Mesenchymal stem cell (in vitro differentiated cells and primary cell): ENCODE measurements around the gene EVX2.

ENCODE experiments used
- DNase-seq: peaks from one replicate; pipeline ENCODE4 v3.0.0-alpha.2; 2013
- H2AFZ ChIP-seq: one replicate; pipeline ENCODE4 v1.6.1; 2013; ENCODE audit warnings: low read depth, mild to moderate bottlenecking, control low read depth, inconsistent platforms, low read length, moderate library complexity
- H2AK5ac ChIP-seq: 2 replicates; pipeline ENCODE4 v1.6.1; 2013; ENCODE audit warnings: low read length, moderate library complexity, mild to moderate bottlenecking, inconsistent platforms; ENCODE audit not compliant: severe bottlenecking
- H2BK120ac ChIP-seq: one replicate; pipeline ENCODE4 v1.6.1; 2013; ENCODE audit warnings: low read depth, mild to moderate bottlenecking, inconsistent platforms, low read length, moderate library complexity
- H2BK12ac ChIP-seq, 2 experiments: one replicate each; pipeline ENCODE4 v1.6.1; 2013; ENCODE audit warnings: inconsistent platforms in 2 of 2, low read length in 2 of 2, mild to moderate bottlenecking in 2 of 2, moderate library complexity in 2 of 2, control low read depth in 1 of 2
- H2BK15ac ChIP-seq: one replicate; pipeline ENCODE4 v1.6.1; 2013; ENCODE audit warnings: mild to moderate bottlenecking, low read depth, inconsistent platforms; ENCODE audit not compliant: poor library complexity, severe bottlenecking
- H2BK5ac ChIP-seq: 2 replicates; pipeline ENCODE4 v1.6.1; 2013; ENCODE audit warnings: low read depth, mild to moderate bottlenecking, low read length, control low read depth, inconsistent platforms; ENCODE audit not compliant: poor library complexity, severe bottlenecking
- H3K14ac ChIP-seq, 2 experiments: one replicate each; pipeline ENCODE4 v1.6.1; 2013; ENCODE audit warnings: inconsistent platforms in 2 of 2, low read length in 2 of 2, control low read depth in 1 of 2, mild to moderate bottlenecking in 1 of 2, moderate library complexity in 1 of 2
- H3K18ac ChIP-seq, 2 experiments: one replicate each; pipeline ENCODE4 v1.6.1; 2013; ENCODE audit warnings: inconsistent platforms in 2 of 2, low read length in 2 of 2, control low read depth in 1 of 2, low read depth in 1 of 2, mild to moderate bottlenecking in 1 of 2
- H3K23ac ChIP-seq, 2 experiments: one replicate each; pipeline ENCODE4 v1.6.1; 2013; ENCODE audit warnings: inconsistent platforms in 2 of 2, low read length in 2 of 2, mild to moderate bottlenecking in 2 of 2, moderate library complexity in 2 of 2, control low read depth in 1 of 2
- H3K27ac ChIP-seq: 2 replicates; pipeline ENCODE4 v1.5.1; 2013; ENCODE audit warnings: mild to moderate bottlenecking, moderate library complexity, low read length, control low read depth, inconsistent platforms; ENCODE audit not compliant: poor library complexity, severe bottlenecking
- H3K27me3 ChIP-seq, 2 experiments: 2 replicates each; pipeline versions ENCODE4 v1.6.1 to v1.7.0; 2013; ENCODE audit warnings: low read length in 2 of 2, mild to moderate bottlenecking in 2 of 2, moderate library complexity in 2 of 2, control low read depth in 1 of 2, inconsistent platforms in 1 of 2; ENCODE audit not compliant: control insufficient read depth in 1 of 2, insufficient read depth in 1 of 2
- H3K36me3 ChIP-seq, 2 experiments: 2 replicates each; pipeline versions ENCODE4 v1.6.1 to v1.7.0; 2013; ENCODE audit warnings: low read length in 2 of 2, control low read depth in 1 of 2, inconsistent platforms in 1 of 2, low read depth in 1 of 2, mild to moderate bottlenecking in 1 of 2; ENCODE audit not compliant: insufficient read depth in 2 of 2, control insufficient read depth in 1 of 2
- H3K4ac ChIP-seq, 2 experiments: one replicate each; pipeline ENCODE4 v1.6.1; 2013; ENCODE audit warnings: inconsistent platforms in 2 of 2, low read length in 2 of 2, mild to moderate bottlenecking in 2 of 2, moderate library complexity in 2 of 2, control low read depth in 1 of 2, low read depth in 1 of 2
- H3K4me1 ChIP-seq: 2 replicates; pipeline ENCODE4 v1.6.1; 2013; ENCODE audit warnings: low read depth, low read length, control low read depth; ENCODE audit not compliant: control insufficient read depth, insufficient read depth
- H3K4me2 ChIP-seq: 2 replicates; pipeline ENCODE4 v1.6.1; 2013; ENCODE audit warnings: low read length, mild to moderate bottlenecking, inconsistent platforms; ENCODE audit not compliant: poor library complexity, severe bottlenecking
- H3K4me3 ChIP-seq, 2 experiments: 2 replicates each; pipeline versions ENCODE4 v1.5.1 to v1.7.0; 2013; ENCODE audit warnings: low read length in 2 of 2, mild to moderate bottlenecking in 2 of 2, control low read depth in 1 of 2, low read depth in 1 of 2; ENCODE audit not compliant: insufficient read depth in 1 of 2
- H3K79me1 ChIP-seq: replicated peaks from 2 replicates; pipeline ENCODE4 v1.6.1; 2013; ENCODE audit warnings: mild to moderate bottlenecking, control low read depth, low read length, inconsistent platforms; ENCODE audit not compliant: poor library complexity, severe bottlenecking
- H3K9ac ChIP-seq: 2 replicates; pipeline ENCODE4 v1.7.0; 2013; ENCODE audit warnings: mild to moderate bottlenecking, low read length, moderate library complexity
- H3K9me3 ChIP-seq: 2 replicates; pipeline ENCODE4 v1.7.0; 2013; ENCODE audit warnings: mild to moderate bottlenecking, low read length; ENCODE audit not compliant: control insufficient read depth
- H4K8ac ChIP-seq: one replicate; pipeline ENCODE4 v1.6.1; 2013; ENCODE audit warnings: inconsistent platforms, mild to moderate bottlenecking, low read length, moderate library complexity
- H4K91ac ChIP-seq: one replicate; pipeline ENCODE4 v1.6.1; 2013; ENCODE audit warnings: mild to moderate bottlenecking, low read length, inconsistent platforms
- WGBS: methylation state at CpG from one replicate; pipeline ENCODE4 v1.1.7; 2013; ENCODE audit warnings: mixed read lengths; 5-methylcytosine and 5-hydroxymethylcytosine counted together

EVX2 gene

GRCh38 chr2:176103742-176104315, 20.1 kb upstream of the EVX2 start:
- H3K23ac ChIP-seq = no peak overlapping the region
- H3K27ac ChIP-seq = no peak overlapping the region
- no peak overlapping the region for H2BK5ac ChIP-seq
- H3K4me3 ChIP-seq = peak overlapping the region in 1 of 2 experiments; percentile 67
- H4K8ac ChIP-seq = no peak overlapping the region
- peaks cover 90 to 93% of the 10 kb centered on the region in 2 experiments for H3K27me3 ChIP-seq
- H3K4me1 ChIP-seq = peaks cover 26% of the 10 kb centered on the region
- H3K9me3 ChIP-seq = no peaks in the 10 kb centered on the region
- H3K9ac ChIP-seq = no peak overlapping the region
- no peak overlapping the region for H2AFZ ChIP-seq
- H3K4me2 ChIP-seq = no peak overlapping the region
- no peaks in the 10 kb centered on the region for H3K36me3 ChIP-seq
- H3K18ac ChIP-seq = no peak overlapping the region
- DNase-seq = no peak
- H3K4ac ChIP-seq = no peak overlapping the region
- 3% methylated on average over 9 of the region's 17 CpGs for WGBS
- H2BK120ac ChIP-seq = no peak overlapping the region
- H2BK15ac ChIP-seq = no peak overlapping the region
- no peak overlapping the region for H4K91ac ChIP-seq
- no peak overlapping the region for H2AK5ac ChIP-seq
- H3K14ac ChIP-seq = no peak overlapping the region
- no peak overlapping the region for H2BK12ac ChIP-seq
- H3K79me1 ChIP-seq = no peaks in the 10 kb centered on the region

- Histone ChIP-seq H3K4me1 (peaks cover 26% of the 10 kb centered on the region), H2BK5ac (no peak overlapping the region), H3K27ac (no peak overlapping the region), H3K27me3 (peaks cover 91 to 93% of the 10 kb centered on the region in 2 experiments), H3K79me1 (no peaks in the 10 kb centered on the region), H3K14ac (no peak overlapping the region), H3K4ac (no peak overlapping the region), H2BK12ac (no peak overlapping the region), H2AK5ac (no peak overlapping the region), H3K18ac (no peak overlapping the region), H3K36me3 (no peaks in the 10 kb centered on the region), H3K4me2 (no peak overlapping the region), H2BK15ac (no peak overlapping the region), H3K9me3 (no peaks in the 10 kb centered on the region), H3K23ac (no peak overlapping the region), H4K8ac (no peak overlapping the region), H4K91ac (no peak overlapping the region), H2AFZ (no peak overlapping the region), H2BK120ac (no peak overlapping the region), H3K9ac (no peak overlapping the region), H3K4me3 (no peak overlapping the region)
- WGBS = 29% methylated on average over 3 of the region's 7 CpGs
- DNase-seq = no peak
Observed at GRCh38 chr2:176103194-176103593, 19.4 kb upstream of the EVX2 start.

GRCh38 chr2:176102309-176102866, 18.6 kb upstream of the EVX2 start:
- Histone ChIP-seq H3K27me3 (peaks cover 98% of the 10 kb centered on the region in 2 experiments), H3K79me1 (no peaks in the 10 kb centered on the region), H3K4me2 (no peak overlapping the region), H3K18ac (no peak overlapping the region), H3K4me3 (no peak overlapping the region), H2BK5ac (no peak overlapping the region), H3K9me3 (no peaks in the 10 kb centered on the region), H2AK5ac (no peak overlapping the region), H3K14ac (no peak overlapping the region), H3K27ac (no peak overlapping the region), H3K9ac (no peak overlapping the region), H2BK15ac (no peak overlapping the region), H3K23ac (no peak overlapping the region), H4K8ac (no peak overlapping the region), H2AFZ (no peak overlapping the region), H3K4ac (no peak overlapping the region), H3K4me1 (peaks cover 21% of the 10 kb centered on the region), H2BK12ac (no peak overlapping the region), H3K36me3 (no peaks in the 10 kb centered on the region), H2BK120ac (no peak overlapping the region), H4K91ac (no peak overlapping the region)
- no peak for DNase-seq
- WGBS = 18% methylated on average over 7 of the region's 7 CpGs

- Histone ChIP-seq H3K4me3 (no peak overlapping the region), H3K14ac (no peak overlapping the region), H3K23ac (no peak overlapping the region), H3K4me2 (no peak overlapping the region), H3K18ac (no peak overlapping the region), H2BK5ac (no peak overlapping the region), H3K27ac (no peak overlapping the region), H2BK12ac (no peak overlapping the region), H2BK15ac (no peak overlapping the region), H3K4me1 (peaks cover 18% of the 10 kb centered on the region), H3K27me3 (peaks cover 98% of the 10 kb centered on the region in 2 experiments), H3K9me3 (no peaks in the 10 kb centered on the region), H4K8ac (no peak overlapping the region), H4K91ac (no peak overlapping the region), H3K36me3 (no peaks in the 10 kb centered on the region), H2AK5ac (no peak overlapping the region), H3K9ac (no peak overlapping the region), H2BK120ac (no peak overlapping the region), H3K4ac (no peak overlapping the region), H2AFZ (no peak overlapping the region), H3K79me1 (no peaks in the 10 kb centered on the region)
- DNase-seq = no peak
- WGBS = 46% methylated on average over 3 of the region's 5 CpGs
Observed at GRCh38 chr2:176101842-176102241, 18.1 kb upstream of the EVX2 start.
